NB4 (cell line): ENCODE measurements around the gene PCCA.

Experiments
- TF ChIP-seq, protein P1 (sequence below): IDR thresholded peaks from one replicate; pipeline ENCODE4 v1.5.1; 2012; ENCODE audit warnings: low read depth, low read length
- TF ChIP-seq, protein P2 (sequence below): IDR thresholded peaks from 2 replicates; pipeline ENCODE4 v1.6.1; 2011; ENCODE audit warnings: low read depth, low read length

DNA sequence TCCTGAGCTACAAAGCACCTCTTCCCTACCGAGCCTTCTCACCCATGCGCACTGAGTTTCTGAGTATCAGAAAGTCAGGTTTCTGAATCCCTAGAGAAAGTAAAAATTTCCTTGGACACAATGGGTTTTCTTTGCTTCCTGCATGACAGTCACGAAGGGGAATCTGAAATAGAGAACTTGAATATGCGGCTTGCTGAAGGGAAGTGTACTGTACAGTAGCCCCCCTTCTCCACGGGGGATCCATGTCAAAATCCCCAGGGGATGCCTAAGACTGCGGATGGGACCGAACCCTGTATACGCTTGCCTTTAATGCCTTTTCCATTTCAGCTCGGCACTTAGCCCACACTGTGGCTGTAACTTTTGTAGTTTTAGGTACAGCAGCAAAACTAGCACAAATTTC, 391.8 kb downstream of the PCCA start:
- TF ChIP-seq, protein P1, sequence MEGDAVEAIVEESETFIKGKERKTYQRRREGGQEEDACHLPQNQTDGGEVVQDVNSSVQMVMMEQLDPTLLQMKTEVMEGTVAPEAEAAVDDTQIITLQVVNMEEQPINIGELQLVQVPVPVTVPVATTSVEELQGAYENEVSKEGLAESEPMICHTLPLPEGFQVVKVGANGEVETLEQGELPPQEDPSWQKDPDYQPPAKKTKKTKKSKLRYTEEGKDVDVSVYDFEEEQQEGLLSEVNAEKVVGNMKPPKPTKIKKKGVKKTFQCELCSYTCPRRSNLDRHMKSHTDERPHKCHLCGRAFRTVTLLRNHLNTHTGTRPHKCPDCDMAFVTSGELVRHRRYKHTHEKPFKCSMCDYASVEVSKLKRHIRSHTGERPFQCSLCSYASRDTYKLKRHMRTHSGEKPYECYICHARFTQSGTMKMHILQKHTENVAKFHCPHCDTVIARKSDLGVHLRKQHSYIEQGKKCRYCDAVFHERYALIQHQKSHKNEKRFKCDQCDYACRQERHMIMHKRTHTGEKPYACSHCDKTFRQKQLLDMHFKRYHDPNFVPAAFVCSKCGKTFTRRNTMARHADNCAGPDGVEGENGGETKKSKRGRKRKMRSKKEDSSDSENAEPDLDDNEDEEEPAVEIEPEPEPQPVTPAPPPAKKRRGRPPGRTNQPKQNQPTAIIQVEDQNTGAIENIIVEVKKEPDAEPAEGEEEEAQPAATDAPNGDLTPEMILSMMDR = no peak
- TF ChIP-seq, protein P2, sequence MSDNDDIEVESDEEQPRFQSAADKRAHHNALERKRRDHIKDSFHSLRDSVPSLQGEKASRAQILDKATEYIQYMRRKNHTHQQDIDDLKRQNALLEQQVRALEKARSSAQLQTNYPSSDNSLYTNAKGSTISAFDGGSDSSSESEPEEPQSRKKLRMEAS = no peak
